ENCODE measurements around the gene RNASE2.
"Not testable (repeated sequence)": the region's sequence is repeated elsewhere in the genome, so short reads cannot be mapped to it uniquely, and the experiment has no call there.

RNASE2 gene

DNA sequence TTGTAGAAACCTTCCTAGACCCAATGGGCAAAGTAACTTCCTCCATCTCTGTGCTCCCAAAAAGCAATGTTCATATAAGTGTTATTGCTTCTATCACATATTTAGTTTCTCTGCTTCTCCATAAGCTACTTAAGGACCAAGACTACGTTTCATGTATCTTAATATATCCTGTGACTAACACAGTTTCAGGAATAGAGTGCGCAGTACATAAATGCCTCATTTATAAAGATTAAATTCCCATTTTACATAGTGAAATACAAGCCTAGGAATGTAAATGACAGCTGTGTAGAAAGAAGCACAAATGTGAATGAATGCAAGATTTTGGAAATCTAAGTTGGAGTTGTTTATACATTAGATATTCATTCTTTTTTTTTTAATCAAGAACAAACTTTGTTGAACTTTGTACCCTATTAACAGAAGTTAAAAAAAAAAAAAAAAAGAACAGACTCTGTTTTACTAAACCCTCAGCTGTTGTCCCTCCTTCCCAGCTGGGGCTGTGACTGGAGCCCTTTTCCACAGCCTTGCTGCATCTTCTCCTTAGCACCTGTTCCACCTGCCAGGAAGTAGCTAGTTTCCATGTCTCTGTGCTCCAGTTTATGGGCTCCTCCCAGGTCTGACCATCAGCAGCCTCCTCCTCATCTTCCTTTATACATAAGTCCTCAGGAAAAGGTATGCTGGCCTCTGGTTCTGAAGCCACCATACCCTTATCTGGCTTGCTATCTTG is 27.5 kb downstream of the RNASE2 start:
- in situ Hi-C loops (cut with MboI; ENCODE audit: low sequenced_read_pairs) = no loop called here

- in situ Hi-C loops (cut with MboI; ENCODE audit: low sequenced_read_pairs) = not testable (repeated sequence)
Observed at GRCh38 chr14:20985650-20986049, 30.4 kb downstream of the RNASE2 start.

GRCh38 chr14:20986811-20987210 is 31.5 kb downstream of the RNASE2 start:
- in situ Hi-C loops (cut with MboI; ENCODE audit: low sequenced_read_pairs) = no loop called here

- in situ Hi-C loops (cut with MboI; ENCODE audit: low sequenced_read_pairs) = no loop called here
Observed at GRCh38 chr14:20988717-20989470, 33.6 kb downstream of the RNASE2 start.

GRCh38 chr14:20989471-20989786 is 34.1 kb downstream of the RNASE2 start:
- in situ Hi-C loops (cut with MboI; ENCODE audit: low sequenced_read_pairs) = no loop called here

DNA sequence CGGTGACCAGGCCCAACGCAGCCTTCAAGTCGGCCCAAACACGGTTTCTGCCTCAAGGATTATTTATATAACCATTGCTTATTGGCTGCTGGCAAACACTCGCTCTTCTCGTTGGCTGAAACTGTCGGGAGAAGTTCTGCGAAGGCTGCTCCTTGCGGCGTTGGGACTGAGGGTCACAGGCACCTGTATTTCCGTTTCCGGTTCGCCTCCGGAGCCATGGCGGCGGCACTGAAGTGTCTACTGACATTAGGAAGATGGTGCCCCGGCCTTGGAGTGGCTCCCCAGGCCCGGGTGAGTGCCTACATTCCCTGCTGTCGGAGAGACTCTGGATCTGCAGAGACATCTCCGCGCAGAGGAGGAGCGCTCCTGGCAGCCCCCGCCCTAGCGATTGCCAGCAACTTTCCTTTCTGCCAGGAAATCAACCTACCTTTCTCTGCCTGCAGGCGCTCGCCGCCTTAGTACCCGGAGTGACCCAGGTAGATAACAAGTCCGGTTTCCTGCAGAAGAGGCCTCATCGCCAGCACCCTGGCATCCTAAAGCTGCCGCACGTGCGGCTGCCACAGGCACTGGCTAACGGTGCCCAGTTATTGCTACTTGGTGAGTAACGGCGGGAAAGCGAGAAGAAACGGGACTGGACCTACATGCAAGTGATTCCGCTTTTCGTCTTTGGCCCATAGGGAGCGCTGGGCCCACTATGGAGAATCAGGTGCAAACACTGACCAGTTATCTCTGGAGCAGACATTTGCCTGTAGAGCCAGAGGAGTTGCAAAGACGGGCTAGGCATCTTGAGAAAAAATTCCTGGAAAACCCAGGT is 34.7 kb downstream of the RNASE2 start, which contains the start of gene METTL17:
Gene METTL17 (plus strand): TSS at position 194 of the 814 bp plus-strand sequence. CDS start 23 bp downstream, at position 217.
- in situ Hi-C loops (cut with MboI; ENCODE audit: low sequenced_read_pairs) = no loop called here

- in situ Hi-C loops (cut with MboI; ENCODE audit: low sequenced_read_pairs) = no loop called here
Observed at GRCh38 chr14:20996521-20996920, 41.2 kb downstream of the RNASE2 start.

DNA sequence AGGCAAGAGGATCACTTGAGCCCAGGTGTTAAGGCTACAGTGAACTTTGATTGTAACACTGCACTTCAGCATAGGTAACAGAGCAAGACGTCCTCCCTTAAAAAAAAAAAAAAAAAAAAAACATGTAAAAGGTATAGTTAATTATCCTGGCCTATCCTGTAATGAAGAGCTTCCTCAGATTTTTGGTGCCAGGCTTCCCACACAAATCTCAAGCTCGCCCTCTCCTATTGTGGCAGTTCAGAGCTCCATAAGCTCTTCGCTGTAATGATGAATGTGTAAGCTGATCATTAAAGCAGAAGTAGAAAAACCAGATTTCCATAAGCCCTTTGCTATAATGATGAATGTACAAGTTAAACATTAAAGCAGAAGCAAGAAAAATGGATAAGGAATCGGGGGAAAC is 41.8 kb downstream of the RNASE2 start:
- in situ Hi-C loops (cut with MboI; ENCODE audit: low sequenced_read_pairs) = no loop called here

- in situ Hi-C loops (cut with MboI; ENCODE audit: low sequenced_read_pairs) = no loop called here
Observed at GRCh38 chr14:20997564-20997963, 42.3 kb downstream of the RNASE2 start.

GRCh38 chr14:20998139-20998538 is 42.9 kb downstream of the RNASE2 start:
- in situ Hi-C loops (cut with MboI; ENCODE audit: low sequenced_read_pairs) = no loop called here

- in situ Hi-C loops (cut with MboI; ENCODE audit: low sequenced_read_pairs) = no loop called here
Observed at GRCh38 chr14:20998674-20999366, 43.5 kb downstream of the RNASE2 start, which contains the start of gene SLC39A2. Gene SLC39A2, plus strand, starts transcription at chr14:20999293. Its CDS starts 154 bp downstream, at chr14:20999447.

- in situ Hi-C loops (cut with MboI; ENCODE audit: low sequenced_read_pairs) = no loop called here
Observed at GRCh38 chr14:20999591-20999990, 44.3 kb downstream of the RNASE2 start.

- in situ Hi-C loops (cut with MboI; ENCODE audit: low sequenced_read_pairs) = no loop called here
Observed at GRCh38 chr14:21001218-21001617, 45.9 kb downstream of the RNASE2 start.

DNA sequence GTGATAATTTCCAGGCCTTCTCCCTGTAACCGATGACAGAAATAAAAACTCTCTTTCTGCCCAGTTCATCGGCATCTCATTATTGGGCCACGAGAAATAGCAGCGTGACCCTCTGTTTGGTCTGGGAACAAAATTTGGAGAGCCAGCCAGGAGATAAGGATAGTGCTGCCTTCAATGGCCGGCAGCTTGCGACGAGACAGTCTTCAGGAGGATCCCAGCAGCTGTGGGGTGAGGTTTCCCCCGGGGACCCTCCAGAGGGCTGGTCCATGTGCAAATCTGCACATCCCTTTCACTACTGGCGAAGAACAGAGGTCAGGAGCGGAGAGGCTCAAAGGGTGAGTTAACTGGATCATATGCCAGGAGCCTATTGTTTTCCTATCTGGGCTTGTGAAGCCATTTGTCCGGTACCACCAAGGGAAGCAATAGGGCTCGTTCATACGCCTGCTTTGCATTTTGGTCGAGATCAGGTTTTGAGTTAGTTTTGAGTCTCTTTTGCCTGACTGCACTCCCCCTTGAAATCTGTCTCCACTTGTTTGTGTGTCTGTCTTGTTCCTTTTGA is 48.6 kb downstream of the RNASE2 start:
- in situ Hi-C loops (cut with MboI; ENCODE audit: low sequenced_read_pairs) = no loop called here
